K562 (cell line): ENCODE measurements around the gene GALNT12. TPM values are rescaled to one million over a fixed set of nuclear protein-coding genes. Genes with fewer than 3 reads are reported as not detected.

ENCODE experiments used
- ARID3A ChIP-seq: IDR thresholded peaks from 2 replicates; pipeline ENCODE4 v1.6.1; 2012; ENCODE audit warnings: low read depth, low read length, improper control_type of control experiment, borderline replicate concordance
- ARID3B ChIP-seq: fragments of 250-450 bp; sonication (Bioruptor Pico); IDR thresholded peaks from 2 replicates; pipeline ENCODE4 v1.4.0; 2020; ENCODE audit warnings: borderline replicate concordance
- BRD9 ChIP-seq: fragments of 450-650 bp; IDR thresholded peaks from 2 replicates; pipeline ENCODE4 v1.6.1; 2018; ENCODE audit warnings: low read depth; ENCODE audit not compliant: partially characterized antibody
- E2F8 ChIP-seq: fragments of 450-650 bp; IDR thresholded peaks from 2 replicates; pipeline ENCODE4 v1.7.1; 2018; ENCODE audit warnings: mild to moderate bottlenecking, low read depth; ENCODE audit not compliant: partially characterized antibody
- EP300 ChIP-seq: IDR thresholded peaks from 2 replicates; pipeline ENCODE4 v1.6.1; 2012; ENCODE audit warnings: low read length, improper control_type of control experiment
- ESRRA ChIP-seq: fragments of 450-650 bp; IDR thresholded peaks from 2 replicates; pipeline ENCODE4 v1.6.1; 2014; ENCODE audit warnings: low read depth, mild to moderate bottlenecking, moderate library complexity, borderline replicate concordance
- GTF2A2 ChIP-seq: IDR thresholded peaks from 2 replicates; pipeline ENCODE4 v1.6.1; 2016; ENCODE audit warnings: mild to moderate bottlenecking, missing genetic modification characterization, missing compliant biosample characterization
- HDAC3 ChIP-seq: fragments of 450-650 bp; IDR thresholded peaks from 2 replicates; pipeline ENCODE4 v1.6.1; 2018; ENCODE audit warnings: borderline replicate concordance, mild to moderate bottlenecking, moderate library complexity; ENCODE audit not compliant: partially characterized antibody
- L3MBTL2 ChIP-seq: fragments of 450-650 bp; IDR thresholded peaks from 2 replicates; pipeline ENCODE4 v1.6.1; 2016; ENCODE audit warnings: mild to moderate bottlenecking, moderate library complexity
- MAFF ChIP-seq: IDR thresholded peaks from 2 replicates; pipeline ENCODE4 v1.6.1; 2012; ENCODE audit warnings: low read length, improper control_type of control experiment
- MAZ ChIP-seq, 2 experiments: fragments of 450-650 bp in 1 of 2; sonication (generic) in 1 of 2; formaldehyde crosslinking; IDR thresholded peaks in 1 of 2; conservative IDR thresholded peaks in 1 of 2; 2 replicates each; pipeline versions ENCODE4 v1.4.0 to v1.5.0; 2020; ENCODE audit warnings: mild to moderate bottlenecking in 1 of 2, missing genetic modification reagents in 1 of 2
- NCOR1 ChIP-seq: fragments of 450-650 bp; IDR thresholded peaks from 2 replicates; pipeline ENCODE4 v1.6.1; 2016; ENCODE audit warnings: mild to moderate bottlenecking, moderate library complexity
- NFRKB ChIP-seq: fragments of 450-650 bp; IDR thresholded peaks from 2 replicates; pipeline ENCODE4 v1.6.1; 2016; ENCODE audit warnings: low read depth
- NR2C2 ChIP-seq, 2 experiments: fragments of 200-800 bp in 1 of 2; sonication (Bioruptor generic) in 1 of 2; sonication (generic) in 1 of 2; formaldehyde crosslinking in 1 of 2; IDR thresholded peaks; 2 replicates each; pipeline versions ENCODE4 v1.6.1 to v1.8.0; 2016 to 2022; ENCODE audit warnings: mild to moderate bottlenecking in 1 of 2, missing compliant biosample characterization in 1 of 2, missing genetic modification characterization in 1 of 2, missing genetic modification reagents in 1 of 2
- POLR2H ChIP-seq: IDR thresholded peaks from 2 replicates; pipeline ENCODE4 v1.6.1; 2016; ENCODE audit warnings: missing genetic modification characterization, low read depth, mild to moderate bottlenecking, control low read depth, missing compliant biosample characterization, moderate library complexity
- SMAD4 ChIP-seq: fragments of 250-450 bp; sonication (Bioruptor Pico); conservative IDR thresholded peaks from 2 replicates; pipeline ENCODE4 v1.8.0; 2021; ENCODE audit warnings: inconsistent platforms, mild to moderate bottlenecking, moderate library complexity
- SMARCC2 ChIP-seq: fragments of 450-650 bp; IDR thresholded peaks from 2 replicates; pipeline ENCODE4 v1.6.1; 2017; ENCODE audit warnings: antibody characterized with exemption, moderate library complexity, mild to moderate bottlenecking, low read depth
- ZNF277 ChIP-seq: fragments of 250-450 bp; sonication (Bioruptor Pico); IDR thresholded peaks from 2 replicates; pipeline ENCODE4 v1.8.0; 2022; ENCODE audit warnings: inconsistent platforms, mild to moderate bottlenecking, moderate library complexity, borderline replicate concordance
- ZNF717 ChIP-seq: fragments of 250-450 bp; sonication (Bioruptor Pico); IDR thresholded peaks from 2 replicates; pipeline ENCODE4 v1.5.0; 2021
- ZNF766 ChIP-seq: fragments of 200-800 bp; sonication (Bioruptor generic); conservative IDR thresholded peaks from 2 replicates; pipeline ENCODE4 v1.6.1; 2016; ENCODE audit warnings: missing genetic modification characterization, missing compliant biosample characterization
- ZSCAN29 ChIP-seq: fragments of 450-650 bp; IDR thresholded peaks from 2 replicates; pipeline ENCODE4 v1.6.1; 2017
- polyA plus RNA-seq, 8 experiments: library from polyadenylated mRNA; depleted of rRNA in 4 of 8; stranded (reverse) in 5 of 8; unstranded in 3 of 8; fragments of >200 nt; fragmentation: Nextera tagmentation in 2 of 8; fragmentation: Illumina TruSeq in 1 of 8; extraction: Ambion mirVana in 2 of 8; extraction: Trizol in 1 of 8; gene quantifications; 2 replicates each; pipeline versions ENCODE4 v1.2.1 to v1.2.3, GENCODE V29; 2011 to 2014; ENCODE audit warnings: inconsistent platforms in 1 of 8, missing spikeins in 1 of 8
- total RNA-seq, 7 experiments: library from RNA; depleted of rRNA in 6 of 7; stranded (reverse); fragments of >200 nt in 6 of 7; fragmentation: Illumina TruSeq in 2 of 7; extraction: Trizol in 2 of 7; gene quantifications; 2 replicates each; pipeline versions ENCODE4 v1.2.1 to v1.2.3, GENCODE V29; 2011 to 2021; ENCODE audit warnings: low replicate concordance in 1 of 7

GALNT12 gene
- total and polyA plus RNA-seq, 9 of the 15 experiments (the other 6 are each of a cell fraction or from before 2014, with no cell fraction given), result 29.7 to 82.9 (median 44.2) TPM

- no peak for TF ChIP-seq ZNF277 (CRISPR knock-in tag)
- no peak for TF ChIP-seq E2F8
- no peak for TF ChIP-seq NR2C2 (CRISPR knock-in tag; IDR thresholded peaks at IDR 0.05)
- peak; percentile 75 for TF ChIP-seq NR2C2 (tag; IDR thresholded peaks at IDR 0.05)
- peak; percentile 57 for TF ChIP-seq NCOR1
- TF ChIP-seq GTF2A2, result no peak
- no peak for TF ChIP-seq ZNF717
- TF ChIP-seq POLR2H, result peak; percentile 72
- TF ChIP-seq MAZ (CRISPR knock-in tag; conservative IDR thresholded peaks at IDR 0.05 in 1 of 2, IDR thresholded peaks at IDR 0.05 in 1 of 2), result peak in 1 of 2 experiments; percentile 79; a peak in 2 of 4 replicates
- peak; percentile 46 for TF ChIP-seq L3MBTL2
- TF ChIP-seq BRD9, result peak; percentile 57
- no peak for TF ChIP-seq ARID3B
- TF ChIP-seq SMAD4 (CRISPR knock-in tag), result peak; percentile 89
- peak; percentile 63; the same call in 1 of the 2 replicates for TF ChIP-seq NFRKB
- no peak for TF ChIP-seq ZSCAN29
- TF ChIP-seq HDAC3, result peak; percentile 68
- TF ChIP-seq ESRRA, result peak; percentile 83
- TF ChIP-seq ZNF766 (CRISPR knock-in tag), result 0 out of 2 replicates have a peak, but pooled peaks have one; percentile 50
- TF ChIP-seq MAFF, result peak; percentile 40; the same call in 1 of the 2 replicates
- TF ChIP-seq SMARCC2, result 0 out of 2 replicates have a peak, but pooled peaks have one; percentile 72
- 0 out of 2 replicates have a peak, but pooled peaks have one; percentile 71 for TF ChIP-seq ARID3A
- TF ChIP-seq EP300, result peak; percentile 94
Observed at GRCh38 chr9:98886691-98887229, 79.3 kb downstream of the GALNT12 start (continued).
